K562 (cell line): Measurements from ENCODE around the gene ST8SIA2. TPM values are rescaled to one million over a fixed set of nuclear protein-coding genes. Genes with fewer than 3 reads are reported as not detected.

Experiments
- ATAC-seq: fragments of 200-7000 bp; cut with Tn5 transposase; 3 replicates; pipeline ENCODE4 v1.9.1; 2020; ENCODE audit warnings: moderate library complexity
- BruUV-seq: library from RNA; stranded (reverse); fragments of 400-500 nt; replicated peaks from 2 replicates; lab custom pipeline; 2021; lab: Mats Ljungman, UMichigan
- CTCF ChIA-PET: fragments of 300-600 bp; formaldehyde crosslinking; extraction: SDS; loops from one replicate; lab custom pipeline; 2021; ENCODE audit warnings: low intra/inter-chr PET ratio; lab: Yijun Ruan, JAX
- POLR2A ChIA-PET: fragments of 300-600, 350-650 bp; sonication (Branson Sonifier 250); formaldehyde crosslinking; extraction: SDS; loops from one replicate; lab custom pipeline; 2021; ENCODE audit warnings: antibody characterized with exemption, inconsistent platforms; lab: Yijun Ruan, JAX
- DNase-seq, 4 experiments: peaks; one replicate each; pipeline versions ENCODE4 v3.0.0 to v3.0.0-alpha.2; 2011 to 2018; ENCODE audit warnings: low spot score in 3 of 4, mixed read lengths in 3 of 4; ENCODE audit errors: extremely low read depth in 1 of 4
- FAIRE-seq: peaks from 2 replicates; lab custom pipeline; 2011; peaks lifted over from hg19 to GRCh38; lab: Jason Lieb, UNC
- H2AFZ ChIP-seq: 2 replicates; pipeline ENCODE4 v1.6.0; 2011; ENCODE audit warnings: low read depth, low read length, control low read depth, inconsistent platforms
- H3K27ac ChIP-seq: fragments of 200-600 bp; 3 replicates; pipeline ENCODE4 v1.8.0; 2011; ENCODE audit warnings: low read depth, mild to moderate bottlenecking, control low read depth, inconsistent platforms, low read length, moderate library complexity, mixed read lengths; ENCODE audit errors: extremely low read depth
- H3K27me3 ChIP-seq, 2 experiments: fragments of 300-600 bp in 1 of 2; 2 replicates in 1 of 2; 3 replicates in 1 of 2; pipeline versions ENCODE4 v1.6.0 to v1.8.0; 2011; ENCODE audit warnings: inconsistent platforms in 2 of 2, low read length in 2 of 2, mild to moderate bottlenecking in 1 of 2, mixed read lengths in 1 of 2, moderate library complexity in 1 of 2; ENCODE audit not compliant: control insufficient read depth in 2 of 2, insufficient read depth in 2 of 2
- H3K36me3 ChIP-seq: fragments of 300-600 bp; 3 replicates; pipeline ENCODE4 v1.8.0; 2011; ENCODE audit warnings: mild to moderate bottlenecking, low read length, inconsistent platforms; ENCODE audit not compliant: control insufficient read depth, insufficient read depth
- H3K4me1 ChIP-seq, 2 experiments: fragments of 200-600 bp in 1 of 2; replicated peaks in 1 of 2; 2 replicates in 1 of 2; 3 replicates in 1 of 2; pipeline versions ENCODE4 v1.5.1 to v1.8.0; 2011; ENCODE audit warnings: inconsistent platforms in 2 of 2, low read length in 2 of 2, mild to moderate bottlenecking in 1 of 2, mixed read lengths in 1 of 2, moderate library complexity in 1 of 2; ENCODE audit not compliant: control insufficient read depth in 2 of 2, insufficient read depth in 2 of 2
- H3K4me2 ChIP-seq: 2 replicates; pipeline ENCODE4 v1.6.1; 2011; ENCODE audit warnings: low read length, control low read depth, inconsistent platforms, mixed read lengths; ENCODE audit not compliant: insufficient read depth
- H3K4me3 ChIP-seq: fragments of 200-600 bp; sonication (generic), shearing (Covaris generic); 2 replicates; pipeline ENCODE4 v1.5.1; 2016; ENCODE audit warnings: control low read depth, inconsistent platforms
- H3K79me2 ChIP-seq: fragments of 200-600 bp; 3 replicates; pipeline ENCODE4 v1.8.0; 2011; ENCODE audit warnings: low read length, inconsistent platforms; ENCODE audit not compliant: control insufficient read depth, insufficient read depth
- H3K9ac ChIP-seq, 2 experiments: 2 replicates each; pipeline versions ENCODE4 v1.6.0 to v1.6.1; 2011; ENCODE audit warnings: low read depth in 2 of 2, low read length in 2 of 2, control low read depth in 1 of 2, inconsistent platforms in 1 of 2, mild to moderate bottlenecking in 1 of 2, mixed read lengths in 1 of 2; ENCODE audit not compliant: insufficient read depth in 1 of 2
- H3K9me1 ChIP-seq: one replicate; pipeline ENCODE4 v1.6.0; 2011; ENCODE audit warnings: inconsistent platforms, mild to moderate bottlenecking, low read length, moderate library complexity; ENCODE audit not compliant: control insufficient read depth, insufficient read depth
- H3K9me3 ChIP-seq: replicated peaks from 2 replicates; pipeline ENCODE4 v1.5.1; 2011; ENCODE audit warnings: low read depth, low read length, inconsistent platforms; ENCODE audit not compliant: control insufficient read depth, insufficient read depth
- H4K20me1 ChIP-seq: replicated peaks from 2 replicates; pipeline ENCODE4 v1.6.1; 2011; ENCODE audit warnings: low read length, inconsistent platforms, mixed read lengths; ENCODE audit not compliant: control insufficient read depth, insufficient read depth
- BRD4 ChIP-seq: fragments of 200-600 bp; sonication (generic); IDR thresholded peaks from 2 replicates; pipeline ENCODE4 v1.6.1; 2017; ENCODE audit warnings: inconsistent platforms
- CC2D1A ChIP-seq: fragments of 450-650 bp; IDR thresholded peaks from 2 replicates; pipeline ENCODE4 v1.6.1; 2017; ENCODE audit warnings: mild to moderate bottlenecking
- CREB3 ChIP-seq: fragments of 450-650 bp; conservative IDR thresholded peaks from 2 replicates; pipeline ENCODE4 v1.6.1; 2016; ENCODE audit warnings: missing genetic modification characterization, low read depth, mild to moderate bottlenecking, missing compliant biosample characterization, moderate library complexity
- CXXC5 ChIP-seq: fragments of 250-450 bp; sonication (Bioruptor Pico); IDR thresholded peaks from 2 replicates; pipeline ENCODE4 v1.8.0; 2022; ENCODE audit warnings: inconsistent platforms, mild to moderate bottlenecking, moderate library complexity
- ERF ChIP-seq: fragments of 450-650 bp; formaldehyde crosslinking; IDR thresholded peaks from 2 replicates; pipeline ENCODE4 v1.4.0; 2020; ENCODE audit warnings: mild to moderate bottlenecking, mixed read lengths
- KDM4B ChIP-seq, 2 experiments: fragments of 450-650 bp in 1 of 2; sonication (generic) in 1 of 2; IDR thresholded peaks; 2 replicates each; pipeline ENCODE4 v1.6.1; 2016 to 2017; ENCODE audit warnings: borderline replicate concordance in 2 of 2, antibody characterized with exemption in 1 of 2, low read depth in 1 of 2, mild to moderate bottlenecking in 1 of 2
- NONO ChIP-seq, 2 experiments: fragments of 200-400 bp in 1 of 2; fragments of 450-650 bp in 1 of 2; formaldehyde crosslinking in 1 of 2; IDR thresholded peaks; 2 replicates each; pipeline ENCODE4 v1.6.1; 2017; ENCODE audit warnings: low read depth in 2 of 2, mild to moderate bottlenecking in 2 of 2, moderate library complexity in 2 of 2, low read length in 1 of 2
- RBM14 ChIP-seq: fragments of 200-400 bp; formaldehyde crosslinking; IDR thresholded peaks from 2 replicates; pipeline ENCODE4 v1.6.1; 2018; ENCODE audit warnings: low read depth, mild to moderate bottlenecking, low read length, moderate library complexity, borderline replicate concordance; ENCODE audit not compliant: insufficient read depth
- RREB1 ChIP-seq: fragments of 250-450 bp; sonication (Bioruptor Pico); IDR thresholded peaks from 2 replicates; pipeline ENCODE4 v1.4.0; 2020
- YY1 ChIP-seq, 3 experiments: IDR thresholded peaks; 2 replicates each; pipeline ENCODE4 v1.6.1; 2011; ENCODE audit warnings: low read length in 2 of 3, mild to moderate bottlenecking in 2 of 3, moderate library complexity in 2 of 3, borderline replicate concordance in 1 of 3, control low read depth in 1 of 3, low read depth in 1 of 3; ENCODE audit not compliant: insufficient read depth in 3 of 3, insufficient replicate concordance in 2 of 3, control insufficient read depth in 1 of 3, insufficient read length in 1 of 3; ENCODE audit errors: extremely low read depth in 1 of 3
- ZBTB26 ChIP-seq: fragments of 450-650 bp; formaldehyde crosslinking; IDR thresholded peaks from 2 replicates; pipeline ENCODE4 v1.4.0; 2022; ENCODE audit warnings: missing genetic modification characterization
- ZNF12 ChIP-seq: sonication (generic); formaldehyde crosslinking; IDR thresholded peaks from 2 replicates; pipeline ENCODE4 v1.4.0; 2020; ENCODE audit warnings: mild to moderate bottlenecking, missing genetic modification reagents
- ZNF274 ChIP-seq: IDR thresholded peaks from 2 replicates; pipeline ENCODE4 v1.6.1; 2011; ENCODE audit warnings: low read depth, mild to moderate bottlenecking, low read length, moderate library complexity, borderline replicate concordance
- ZNF316 ChIP-seq: fragments of 450-650 bp; IDR thresholded peaks from 2 replicates; pipeline ENCODE4 v1.6.1; 2016
- ZNF589 ChIP-seq: fragments of 200-800 bp; sonication (Bioruptor generic); IDR thresholded peaks from 2 replicates; pipeline ENCODE4 v1.6.1; 2016; ENCODE audit warnings: low read depth, missing genetic modification characterization, missing compliant biosample characterization
- WGBS: fragments of 100-300 bp; shearing (Covaris generic); methylation state at CpG from one replicate; pipeline ENCODE4 v1.1.6; 2016; ENCODE audit warnings: low coverage, mixed read lengths; ENCODE audit not compliant: insufficient coverage; ENCODE audit errors: missing lambda C conversion rate; 5-methylcytosine and 5-hydroxymethylcytosine counted together
- in situ Hi-C: fragments of 300-500 bp; cut with MboI; formaldehyde crosslinking; loops from 4 replicates; pipeline ENCODE4 v1.15.0; 2018; ENCODE audit warnings: inconsistent platforms, mixed read lengths
- intact Hi-C: fragments of 100-400 bp; cut with micrococcal nuclease; formaldehyde crosslinking; loops from 2 replicates; pipeline ENCODE4 v1.14.2; 2022
- polyA plus RNA-seq, 8 experiments: library from polyadenylated mRNA; depleted of rRNA in 4 of 8; stranded (reverse) in 5 of 8; unstranded in 3 of 8; fragments of >200 nt; fragmentation: Nextera tagmentation in 2 of 8; fragmentation: Illumina TruSeq in 1 of 8; extraction: Ambion mirVana in 2 of 8; extraction: Trizol in 1 of 8; gene quantifications; 2 replicates each; pipeline versions ENCODE4 v1.2.1 to v1.2.3, GENCODE V29; 2011 to 2014; ENCODE audit warnings: inconsistent platforms in 1 of 8, missing spikeins in 1 of 8
- total RNA-seq, 7 experiments: library from RNA; depleted of rRNA in 6 of 7; stranded (reverse); fragments of >200 nt in 6 of 7; fragmentation: Illumina TruSeq in 2 of 7; extraction: Trizol in 2 of 7; gene quantifications; 2 replicates each; pipeline versions ENCODE4 v1.2.1 to v1.2.3, GENCODE V29; 2011 to 2021; ENCODE audit warnings: low replicate concordance in 1 of 7

ST8SIA2 gene
- total and polyA plus RNA-seq, 9 of the 15 experiments (the other 6 are each of a cell fraction or from before 2014, with no cell fraction given): not detected

GRCh38 chr15:92407321-92407720 lies 13.6 kb downstream of the ST8SIA2 start:
- in situ Hi-C loops (no loop called here), intact Hi-C loops (no loop called here)
- Histone ChIP-seq H3K27me3 (peaks cover 6 to 41% of the 10 kb centered on the region in 2 experiments; a peak in 3 of 5 replicates), H4K20me1 (no peaks in the 10 kb centered on the region; the same call in 1 of the 2 replicates), H3K27ac (no peak overlapping the region), H3K9ac (no peak overlapping the region), H3K9me3 (no peaks in the 10 kb centered on the region), H3K4me1 (no peaks in the 10 kb centered on the region), H3K79me2 (no peaks in the 10 kb centered on the region), H3K4me3 (no peak overlapping the region), H3K4me2 (no peak overlapping the region), H3K9me1 (no peaks in the 10 kb centered on the region), H3K36me3 (no peaks in the 10 kb centered on the region), H2AFZ (no peak overlapping the region)
- FAIRE-seq: no peak
- CTCF ChIA-PET: no interaction called here
- ATAC-seq: no peak
- POLR2A ChIA-PET: no interaction called here
- WGBS: 5% methylated on average over 6 of the region's 6 CpGs
- DNase-seq: no peak
- BruUV-seq: no TSS peak
- TF ChIP-seq ZNF274 (no peak), ZNF589 (CRISPR knock-in tag) (no peak), ERF (no peak), CXXC5 (CRISPR knock-in tag) (no peak), ZNF316 (no peak), NONO (IDR thresholded peaks at IDR 0.05; ENCODE audit: low read depth in 2 of 2, low read length in 1 of 2) (no peak), BRD4 (no peak), CC2D1A (no peak), ZNF12 (CRISPR knock-in tag) (no peak), YY1 (IDR thresholded peaks at IDR 0.05; ENCODE audit: borderline replicate concordance in 1 of 3, control insufficient read depth in 1 of 3, extremely low read depth in 1 of 3, insufficient read depth in 3 of 3, insufficient read length in 1 of 3, insufficient replicate concordance in 2 of 3, low read depth in 1 of 3, low read length in 2 of 3) (no peak), RREB1 (CRISPR knock-in tag) (no peak), CREB3 (tag) (no peak), ZBTB26 (CRISPR knock-in tag) (no peak), KDM4B (IDR thresholded peaks at IDR 0.05; ENCODE audit: borderline replicate concordance in 2 of 2, low read depth in 1 of 2) (no peak), RBM14 (no peak)
